GM21360 (cell line): Measurements from ENCODE around the gene PDXP.
"Not testable (repeated sequence)": the region's sequence is repeated elsewhere in the genome, so short reads cannot be mapped to it uniquely, and the experiment has no call there.

ENCODE experiments used
- ATAC-seq: cut with Tn5 transposase; IDR thresholded peaks from one replicate; pipeline ENCODE4 v1.9.1; 2021; ENCODE audit warnings: mild to moderate bottlenecking, moderate library complexity; ENCODE audit not compliant: unreplicated experiment

Gene PDXP

GRCh38 chr22:37658133-37659065 is at the start of gene PDXP:
Gene PDXP, plus strand, starts transcription at chr22:37658723. Its CDS starts 60 bp downstream, at chr22:37658783.
- peak; percentile 67 for ATAC-seq

GRCh38 chr22:37609240-37610152 is 49.0 kb upstream of the PDXP start:
- no peak for ATAC-seq

- not testable (repeated sequence) for ATAC-seq
Observed at GRCh38 chr22:37610153-37610475, 48.4 kb upstream of the PDXP start.

GRCh38 chr22:37610480-37611129 is 47.9 kb upstream of the PDXP start:
- no peak for ATAC-seq

GRCh38 chr22:37611207-37611606 is 47.3 kb upstream of the PDXP start:
- no peak for ATAC-seq

GRCh38 chr22:37616201-37617083 is 42.1 kb upstream of the PDXP start:
- no peak for ATAC-seq

GRCh38 chr22:37617431-37617830 is 41.1 kb upstream of the PDXP start:
- no peak for ATAC-seq

- ATAC-seq, result no peak
Observed at GRCh38 chr22:37618072-37618656, 40.4 kb upstream of the PDXP start.

- no peak for ATAC-seq
Observed at GRCh38 chr22:37618674-37619073, 39.8 kb upstream of the PDXP start.

GRCh38 chr22:37619991-37620390 is 38.5 kb upstream of the PDXP start:
- ATAC-seq, result no peak

GRCh38 chr22:37621352-37621860 is 37.1 kb upstream of the PDXP start:
- ATAC-seq, result no peak

GRCh38 chr22:37623075-37624016 is 35.2 kb upstream of the PDXP start:
- no peak for ATAC-seq

GRCh38 chr22:37624017-37624365 is 34.5 kb upstream of the PDXP start:
- ATAC-seq, result no peak

- ATAC-seq, result no peak
Observed at GRCh38 chr22:37624876-37625275, 33.6 kb upstream of the PDXP start.

- ATAC-seq, result no peak
Observed at GRCh38 chr22:37625737-37626136, 32.8 kb upstream of the PDXP start.

GRCh38 chr22:37626144-37626543 is 32.4 kb upstream of the PDXP start:
- ATAC-seq, result no peak

GRCh38 chr22:37626556-37627075 is 31.9 kb upstream of the PDXP start:
- no peak for ATAC-seq

- ATAC-seq, result no peak
Observed at GRCh38 chr22:37627121-37627520, 31.4 kb upstream of the PDXP start.
